Mesendoderm (in vitro differentiated cells): ENCODE data around the gene ZNF333.

Source experiments
- DNase-seq: peaks from one replicate; pipeline ENCODE4 v3.0.0; 2013
- H2AK5ac ChIP-seq: 2 replicates; pipeline ENCODE4 v1.6.1; 2013; ENCODE audit warnings: low read length, inconsistent platforms
- H2BK120ac ChIP-seq: 2 replicates; pipeline ENCODE4 v1.6.1; 2013; ENCODE audit warnings: low read depth, mild to moderate bottlenecking, low read length, moderate library complexity, mixed read lengths
- H2BK15ac ChIP-seq: replicated peaks from 2 replicates; pipeline ENCODE4 v1.6.1; 2013; ENCODE audit warnings: low read depth, mild to moderate bottlenecking, moderate library complexity
- H2BK5ac ChIP-seq: 2 replicates; pipeline ENCODE4 v1.6.1; 2013; ENCODE audit warnings: low read length, inconsistent platforms
- H3K18ac ChIP-seq: 2 replicates; pipeline ENCODE4 v1.6.1; 2013; ENCODE audit warnings: mild to moderate bottlenecking, low read length, mixed read lengths
- H3K23ac ChIP-seq: one replicate; pipeline ENCODE4 v1.6.1; 2013; ENCODE audit warnings: low read length
- H3K27ac ChIP-seq: 2 replicates; pipeline ENCODE4 v1.5.1; 2013; ENCODE audit warnings: low read depth, mild to moderate bottlenecking, inconsistent platforms, low read length, moderate library complexity
- H3K27me3 ChIP-seq: 2 replicates; pipeline ENCODE4 v1.6.1; 2013; ENCODE audit warnings: low read length, control low read depth, mild to moderate bottlenecking, inconsistent platforms; ENCODE audit not compliant: insufficient read depth, poor library complexity
- H3K36me3 ChIP-seq: 2 replicates; pipeline ENCODE4 v1.6.1; 2013; ENCODE audit warnings: low read length, inconsistent platforms; ENCODE audit not compliant: control insufficient read depth, insufficient read depth
- H3K4ac ChIP-seq: one replicate; pipeline ENCODE4 v1.6.1; 2013; ENCODE audit warnings: low read depth, mild to moderate bottlenecking, low read length, moderate library complexity
- H3K4me1 ChIP-seq: 2 replicates; pipeline ENCODE4 v1.6.1; 2013; ENCODE audit warnings: low read depth, low read length, inconsistent platforms; ENCODE audit not compliant: control insufficient read depth
- H3K4me2 ChIP-seq: 2 replicates; pipeline ENCODE4 v1.6.1; 2013; ENCODE audit warnings: low read length
- H3K4me3 ChIP-seq: 2 replicates; pipeline ENCODE4 v1.5.1; 2013; ENCODE audit warnings: mild to moderate bottlenecking, low read length
- H3K56ac ChIP-seq: one replicate; pipeline ENCODE4 v1.6.1; 2013; ENCODE audit warnings: low read length
- H3K79me1 ChIP-seq: 2 replicates; pipeline ENCODE4 v1.6.1; 2013; ENCODE audit warnings: low read length, inconsistent platforms
- H3K79me2 ChIP-seq: 2 replicates; pipeline ENCODE4 v1.6.1; 2013; ENCODE audit warnings: mild to moderate bottlenecking, low read length; ENCODE audit not compliant: control insufficient read depth, insufficient read depth
- H3K9ac ChIP-seq: 2 replicates; pipeline ENCODE4 v1.6.1; 2013; ENCODE audit warnings: low read length, inconsistent platforms
- H4K5ac ChIP-seq: one replicate; pipeline ENCODE4 v1.6.1; 2013; ENCODE audit warnings: low read length
- H4K8ac ChIP-seq: one replicate; pipeline ENCODE4 v1.6.1; 2013; ENCODE audit warnings: low read depth, mild to moderate bottlenecking, control low read depth, low read length, moderate library complexity
- WGBS: extraction: QIAGEN DNeasy Blood & Tissue Kit; methylation state at CpG from one replicate; pipeline ENCODE4 v1.1.7; 2013; ENCODE audit warnings: low lambda C conversion rate, missing lambda C conversion rate; ENCODE audit not compliant: insufficient coverage; ENCODE audit errors: extremely low coverage; 5-methylcytosine and 5-hydroxymethylcytosine counted together

The ZNF333 gene

DNA sequence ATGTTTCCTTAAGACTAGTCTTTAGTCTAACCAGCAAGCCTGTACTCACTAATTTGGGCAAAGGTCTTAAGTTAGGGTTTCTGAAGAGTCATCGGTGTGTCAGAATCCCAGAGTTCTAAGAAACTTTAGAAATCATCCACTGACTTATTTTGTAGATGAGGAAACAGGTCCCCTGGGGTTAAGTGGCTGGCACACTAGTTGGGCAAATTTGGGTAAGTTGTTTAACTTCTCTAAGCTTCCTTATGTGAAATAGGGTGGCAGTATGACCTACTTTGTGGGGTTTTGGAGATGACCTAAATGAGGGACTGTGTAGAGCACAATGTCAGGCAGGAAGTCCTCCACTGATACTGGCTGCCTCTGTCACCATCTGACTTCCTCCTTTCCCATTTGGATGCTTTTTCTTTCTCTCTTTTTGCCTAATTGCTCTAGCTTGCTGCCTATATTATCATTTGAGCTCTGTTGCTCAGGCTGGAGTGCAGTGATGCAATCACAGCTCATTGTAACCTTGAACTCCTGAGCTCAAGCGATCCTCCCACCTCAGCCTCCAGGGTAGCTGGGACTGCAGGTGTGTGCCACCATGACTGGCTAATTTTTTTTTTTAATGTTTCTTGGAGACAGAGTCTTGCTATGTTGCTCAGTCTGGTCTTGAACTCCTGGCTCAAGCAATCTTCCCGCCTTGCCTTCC, 17.5 kb upstream of the ZNF333 start:
- H2AK5ac ChIP-seq = no peak overlapping the region
- no peaks in the 10 kb centered on the region for H3K36me3 ChIP-seq
- no peak overlapping the region for H3K4me2 ChIP-seq
- no peak overlapping the region for H3K4ac ChIP-seq
- no peaks in the 10 kb centered on the region for H3K4me1 ChIP-seq
- no peak overlapping the region for H3K9ac ChIP-seq
- no peak overlapping the region for H2BK120ac ChIP-seq
- H3K4me3 ChIP-seq = no peak overlapping the region
- no CpG with 5 or more reads among the region's 3 CpGs for WGBS
- H3K27me3 ChIP-seq = no peaks in the 10 kb centered on the region
- H2BK15ac ChIP-seq = no peak overlapping the region
- no peak overlapping the region for H3K23ac ChIP-seq
- H3K79me2 ChIP-seq = no peaks in the 10 kb centered on the region
- no peak overlapping the region for H2BK5ac ChIP-seq
- no peak overlapping the region for H3K18ac ChIP-seq
- no peak overlapping the region for H4K5ac ChIP-seq
- H4K8ac ChIP-seq = no peak overlapping the region
- no peaks in the 10 kb centered on the region for H3K79me1 ChIP-seq
- no peak overlapping the region for H3K56ac ChIP-seq
- DNase-seq = no peak
- no peak overlapping the region for H3K27ac ChIP-seq

DNA sequence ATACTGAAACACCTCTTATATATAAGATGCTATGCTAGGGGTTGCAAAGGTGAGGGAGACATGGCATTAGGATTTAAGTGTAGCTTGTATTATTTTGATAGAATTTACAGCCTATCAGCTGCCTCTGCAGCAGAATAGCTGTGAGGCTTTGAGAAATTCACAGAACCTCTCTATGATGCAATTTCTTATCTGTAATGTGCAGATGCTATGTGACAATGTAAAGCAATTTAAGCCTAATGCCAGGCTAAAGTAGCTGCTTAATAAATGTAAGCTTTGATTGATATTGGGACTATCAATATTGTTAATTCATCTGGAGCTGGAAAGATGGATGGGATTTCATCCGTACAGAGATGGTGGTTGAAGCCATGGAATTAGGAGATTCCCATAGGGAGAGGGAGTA, 16.8 kb upstream of the ZNF333 start:
- H3K79me2 ChIP-seq = no peaks in the 10 kb centered on the region
- H3K23ac ChIP-seq = no peak overlapping the region
- no peak overlapping the region for H2BK15ac ChIP-seq
- H3K27me3 ChIP-seq = no peaks in the 10 kb centered on the region
- H3K18ac ChIP-seq = no peak overlapping the region
- H2BK5ac ChIP-seq = no peak overlapping the region
- no peak overlapping the region for H3K4ac ChIP-seq
- H2BK120ac ChIP-seq = no peak overlapping the region
- no peaks in the 10 kb centered on the region for H3K79me1 ChIP-seq
- WGBS = no CpG with 5 or more reads among the region's 1 CpG
- H3K56ac ChIP-seq = no peak overlapping the region
- H3K4me3 ChIP-seq = no peak overlapping the region
- no peak overlapping the region for H2AK5ac ChIP-seq
- no peak overlapping the region for H3K9ac ChIP-seq
- H3K27ac ChIP-seq = no peak overlapping the region
- no peak for DNase-seq
- H3K4me2 ChIP-seq = no peak overlapping the region
- no peaks in the 10 kb centered on the region for H3K36me3 ChIP-seq
- no peaks in the 10 kb centered on the region for H3K4me1 ChIP-seq
- H4K5ac ChIP-seq = no peak overlapping the region
- no peak overlapping the region for H4K8ac ChIP-seq

DNA sequence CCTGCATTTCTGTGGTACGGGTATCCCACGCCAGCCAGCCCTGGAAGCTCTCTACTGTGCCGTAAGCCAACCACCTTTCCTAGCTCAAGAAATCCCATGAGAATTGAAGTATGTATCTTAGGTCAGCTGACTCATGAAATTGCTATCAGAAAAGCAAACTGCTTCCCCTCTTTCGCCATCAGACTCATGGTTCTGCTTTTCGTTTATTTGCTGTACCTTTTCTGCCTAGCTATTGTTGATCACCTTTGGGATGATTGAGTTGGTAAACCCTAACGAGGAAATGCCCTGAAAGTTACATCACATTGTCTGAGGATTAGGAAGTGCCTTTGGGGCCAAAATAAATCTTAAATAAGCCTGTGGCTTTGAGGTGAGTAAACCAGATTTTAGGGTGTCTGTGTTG, 15.1 kb upstream of the ZNF333 start, which contains the start of gene ADGRE3:
Gene ADGRE3 (minus strand): TSS at position 81 of the 400 bp plus-strand sequence. CDS start 74 bp downstream, at position 7.
- H3K4me1 ChIP-seq = no peaks in the 10 kb centered on the region

DNA sequence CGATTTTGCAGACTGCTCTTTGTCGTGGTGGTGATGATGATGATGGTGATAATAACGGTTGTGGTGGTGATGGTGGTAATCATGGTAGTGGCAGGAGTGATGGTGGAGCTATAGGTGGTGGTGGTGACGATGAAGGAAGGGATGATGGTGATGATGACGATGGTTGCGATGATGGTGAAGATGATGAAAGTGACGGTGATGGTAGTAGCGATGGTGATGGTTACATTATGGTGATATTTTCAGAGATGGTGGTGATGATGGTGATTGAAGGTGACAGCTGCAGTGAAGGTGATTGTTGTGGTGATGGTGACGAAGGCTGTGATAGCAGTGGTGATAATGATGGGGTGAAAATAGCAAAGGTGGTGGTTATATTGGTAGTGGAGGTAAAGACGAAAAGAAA, 13.1 kb upstream of the ZNF333 start:
- Histone ChIP-seq H4K5ac (no peak overlapping the region), H3K79me2 (no peaks in the 10 kb centered on the region), H3K56ac (no peak overlapping the region), H3K4me3 (no peak overlapping the region), H3K18ac (no peak overlapping the region), H3K23ac (no peak overlapping the region), H4K8ac (no peak overlapping the region), H3K36me3 (no peaks in the 10 kb centered on the region), H2BK120ac (no peak overlapping the region), H3K4me1 (no peaks in the 10 kb centered on the region), H3K9ac (no peak overlapping the region), H3K27ac (no peak overlapping the region), H2AK5ac (no peak overlapping the region), H3K4ac (no peak overlapping the region), H2BK5ac (no peak overlapping the region), H3K4me2 (no peak overlapping the region), H2BK15ac (no peak overlapping the region), H3K27me3 (no peaks in the 10 kb centered on the region), H3K79me1 (no peaks in the 10 kb centered on the region)
- no peak for DNase-seq
- 100% methylated on average over 3 of the region's 10 CpGs for WGBS

More for the DNA sequence above, 15.1 kb upstream of the ZNF333 start, which contains the start of gene ADGRE3:
- H3K9ac ChIP-seq = no peak within 1 kb of the TSS
- no peak within 1 kb of the TSS for H3K4me2 ChIP-seq
- H3K27me3 ChIP-seq = no peaks in the 10 kb centered on the region
- H2AK5ac ChIP-seq = no peak within 1 kb of the TSS
- no peak within 1 kb of the TSS for H3K27ac ChIP-seq
- no peak within 1 kb of the TSS for H3K56ac ChIP-seq
- no peak within 1 kb of the TSS for H3K18ac ChIP-seq
- no peaks in the 10 kb centered on the region for H3K79me1 ChIP-seq
- no peak within 1 kb of the TSS for H3K23ac ChIP-seq
- DNase-seq = no peak
- no peak within 1 kb of the TSS for H4K5ac ChIP-seq
- H3K36me3 ChIP-seq = no peaks in the 10 kb centered on the region
- no CpG with 5 or more reads among the region's 6 CpGs for WGBS
- H3K4me3 ChIP-seq = no peak within 1 kb of the TSS
- H3K4ac ChIP-seq = no peak within 1 kb of the TSS
- no peak within 1 kb of the TSS for H2BK5ac ChIP-seq
- no peak within 1 kb of the TSS for H2BK15ac ChIP-seq
- H2BK120ac ChIP-seq = no peak within 1 kb of the TSS
- H4K8ac ChIP-seq = no peak within 1 kb of the TSS
- H3K79me2 ChIP-seq = no peaks in the 10 kb centered on the region

DNA sequence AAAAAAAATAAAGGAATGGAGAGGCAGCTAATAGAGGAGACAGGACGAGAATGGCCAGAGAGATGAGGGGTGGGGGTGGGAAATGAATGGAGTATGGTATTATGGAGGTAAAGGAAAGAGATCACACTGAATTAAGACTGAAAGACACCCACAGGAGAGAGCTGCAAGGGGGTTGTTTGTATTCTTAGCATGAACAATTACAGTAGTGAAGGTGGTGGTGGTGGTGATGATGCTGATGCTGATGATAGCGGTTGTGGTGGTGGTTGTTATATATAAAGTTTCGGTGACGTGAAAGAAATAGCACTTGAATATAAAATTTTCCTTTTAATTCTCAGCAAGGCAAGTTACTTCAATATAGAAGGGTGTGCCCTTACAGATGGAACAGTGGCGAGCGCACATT, 12.4 kb upstream of the ZNF333 start:
- no peaks in the 10 kb centered on the region for H3K79me2 ChIP-seq
- H2BK15ac ChIP-seq = no peak overlapping the region
- 100% methylated on average over 1 of the region's 6 CpGs for WGBS

DNA sequence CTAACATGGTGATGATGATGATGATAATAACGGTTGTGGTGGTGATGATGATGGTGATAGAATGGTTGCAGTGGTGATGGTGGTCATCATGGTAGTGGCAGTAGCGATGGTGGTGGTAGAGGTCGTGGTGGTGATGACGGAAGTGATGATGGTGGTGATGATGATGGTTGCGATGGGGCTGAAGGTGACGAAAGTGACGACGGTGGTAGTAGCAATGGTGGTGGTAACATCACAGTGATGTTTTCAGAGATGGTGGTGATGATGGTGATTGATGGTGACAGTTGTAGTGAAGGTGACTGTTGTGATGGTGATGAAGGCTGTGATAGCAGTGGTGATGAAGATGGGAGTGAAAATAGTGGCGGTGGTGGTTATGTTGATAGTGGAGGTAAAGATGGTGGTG, 11.6 kb upstream of the ZNF333 start:
- Histone ChIP-seq H4K8ac (no peak overlapping the region), H3K23ac (no peak overlapping the region), H4K5ac (no peak overlapping the region), H3K27ac (no peak overlapping the region), H3K4me3 (no peak overlapping the region), H2BK15ac (no peak overlapping the region), H3K9ac (no peak overlapping the region), H3K79me2 (no peaks in the 10 kb centered on the region), H2BK5ac (no peak overlapping the region), H2BK120ac (no peak overlapping the region), H3K56ac (no peak overlapping the region), H3K4ac (no peak overlapping the region), H3K4me1 (no peaks in the 10 kb centered on the region), H3K79me1 (no peaks in the 10 kb centered on the region), H3K18ac (no peak overlapping the region), H3K27me3 (no peaks in the 10 kb centered on the region), H3K4me2 (no peak overlapping the region), H2AK5ac (no peak overlapping the region), H3K36me3 (no peaks in the 10 kb centered on the region)
- no peak for DNase-seq
- WGBS = 100% methylated on average over 3 of the region's 9 CpGs

More for the DNA sequence above, 12.4 kb upstream of the ZNF333 start:
- Histone ChIP-seq H3K4me3 (no peak overlapping the region), H4K8ac (no peak overlapping the region), H2AK5ac (no peak overlapping the region), H4K5ac (no peak overlapping the region), H3K4me2 (no peak overlapping the region), H3K4me1 (no peaks in the 10 kb centered on the region), H3K18ac (no peak overlapping the region), H3K79me1 (no peaks in the 10 kb centered on the region), H3K27ac (no peak overlapping the region), H3K56ac (no peak overlapping the region), H3K27me3 (no peaks in the 10 kb centered on the region), H3K36me3 (no peaks in the 10 kb centered on the region), H3K4ac (no peak overlapping the region), H3K9ac (no peak overlapping the region), H2BK5ac (no peak overlapping the region), H2BK120ac (no peak overlapping the region), H3K23ac (no peak overlapping the region)
- DNase-seq = no peak
